Measurements from ENCODE around the gene LGALS1.

DNA sequence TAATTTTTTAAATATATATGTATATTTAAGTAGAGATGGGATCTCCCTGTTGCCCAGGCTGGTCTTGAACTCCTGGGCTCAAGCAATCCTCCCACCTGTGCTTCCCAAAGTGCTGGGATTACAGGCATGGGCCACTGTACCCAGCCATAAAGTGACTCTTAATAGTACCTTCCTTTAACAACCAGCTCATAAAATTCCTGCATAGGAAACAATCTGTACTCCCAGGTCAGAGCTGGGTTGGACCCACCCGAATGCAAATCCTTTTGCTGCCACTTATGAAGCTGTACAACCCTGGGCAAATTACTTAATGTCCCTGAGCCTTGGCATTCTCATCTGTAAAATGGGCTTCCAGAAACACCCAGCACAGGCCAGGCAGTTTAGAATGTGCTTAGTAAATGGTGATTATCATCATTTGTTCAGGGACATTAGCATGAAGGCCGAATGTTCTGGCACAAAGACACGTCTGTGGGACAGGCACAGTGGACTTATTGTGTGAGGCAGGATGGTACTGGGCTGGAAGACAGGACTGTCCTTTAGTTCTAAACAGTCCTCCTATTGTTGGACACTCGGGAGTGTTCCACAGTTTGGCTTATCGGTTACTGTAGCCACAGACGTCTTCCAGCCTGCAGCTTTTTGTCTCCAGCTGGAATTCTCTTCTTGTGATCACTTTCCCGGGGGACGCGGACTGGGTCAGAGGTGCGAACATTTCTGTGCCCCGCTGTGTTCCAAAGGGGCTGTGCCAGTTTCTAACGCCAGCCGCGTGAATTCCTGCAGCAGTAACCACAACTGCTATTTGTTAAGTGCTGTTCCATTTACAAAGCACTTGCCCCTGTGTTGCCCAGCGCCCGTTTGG lies 11.0 kb upstream of the LGALS1 start:
- TF ChIP-seq POLR2AphosphoS5 (IDR thresholded peaks at IDR 0.05; ENCODE audit: low read depth, low read length): no peak
- TF ChIP-seq POLR2A (IDR thresholded peaks at IDR 0.05; ENCODE audit: low read depth, low read length): no peak
